H54 (cell line): ENCODE results near the gene KHK.
"Not testable (repeated sequence)": the region's sequence is repeated elsewhere in the genome, so short reads cannot be mapped to it uniquely, and the experiment has no call there.

Experiments used
- DNase-seq: peaks from one replicate; pipeline ENCODE4 v3.0.0; 2011; ENCODE audit warnings: low spot score, mixed read lengths; ENCODE audit not compliant: insufficient read length
- FAIRE-seq: peaks from 3 replicates; lab custom pipeline; 2011; peaks lifted over from hg19 to GRCh38; lab: Jason Lieb, UNC
- POLR2A ChIP-seq: IDR thresholded peaks from 2 replicates; pipeline ENCODE4 v1.6.1; 2011; ENCODE audit warnings: low read depth, mild to moderate bottlenecking, low read length

Gene KHK

GRCh38 chr2:27108221-27108620, 21.6 kb downstream of the KHK start:
- FAIRE-seq (no peak), DNase-seq (no peak)
- no peak for TF ChIP-seq POLR2A

GRCh38 chr2:27109083-27109482, 22.5 kb downstream of the KHK start:
- no peak for TF ChIP-seq POLR2A
- no peak for DNase-seq
- FAIRE-seq = no peak

DNA sequence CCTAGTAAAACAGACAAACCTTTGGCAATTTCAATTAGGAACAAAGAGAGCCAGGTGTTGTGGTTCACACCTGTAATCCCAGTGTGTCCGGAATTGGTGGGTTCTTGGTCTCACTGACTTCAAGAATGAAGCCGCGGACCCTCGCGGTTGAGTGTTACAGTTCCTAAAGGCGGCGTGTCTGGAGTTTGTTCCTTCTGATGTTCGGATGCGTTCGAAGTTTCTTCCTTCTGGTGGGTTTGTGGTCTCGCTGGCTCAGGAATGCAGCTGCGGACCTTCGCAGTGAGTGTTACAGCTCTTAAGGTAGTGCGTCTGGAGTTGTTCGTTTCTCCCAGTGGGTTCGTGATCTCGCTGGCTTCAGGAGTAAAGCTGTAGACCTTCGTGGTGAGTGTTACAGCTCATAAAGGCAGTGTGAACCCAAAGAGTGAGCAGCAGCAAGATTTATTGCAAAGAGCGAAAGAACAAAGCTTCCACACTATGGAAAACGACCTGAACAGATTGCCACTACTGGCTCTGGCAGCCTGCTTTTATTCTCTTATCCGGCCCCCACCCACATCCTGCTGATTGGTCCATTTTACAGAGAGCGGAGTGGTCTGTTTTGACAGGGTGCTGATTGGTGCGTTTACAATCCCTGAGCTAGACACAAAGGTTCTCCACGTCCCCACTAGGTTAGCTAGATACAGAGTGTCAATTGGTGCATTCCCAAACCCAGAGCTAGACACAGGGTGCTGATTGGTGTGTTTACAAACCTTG, 24.2 kb downstream of the KHK start:
- DNase-seq, FAIRE-seq: not testable (repeated sequence)

- FAIRE-seq, DNase-seq: not testable (repeated sequence)
Measured at GRCh38 chr2:27111392-27112078, 25.0 kb downstream of the KHK start.

DNA sequence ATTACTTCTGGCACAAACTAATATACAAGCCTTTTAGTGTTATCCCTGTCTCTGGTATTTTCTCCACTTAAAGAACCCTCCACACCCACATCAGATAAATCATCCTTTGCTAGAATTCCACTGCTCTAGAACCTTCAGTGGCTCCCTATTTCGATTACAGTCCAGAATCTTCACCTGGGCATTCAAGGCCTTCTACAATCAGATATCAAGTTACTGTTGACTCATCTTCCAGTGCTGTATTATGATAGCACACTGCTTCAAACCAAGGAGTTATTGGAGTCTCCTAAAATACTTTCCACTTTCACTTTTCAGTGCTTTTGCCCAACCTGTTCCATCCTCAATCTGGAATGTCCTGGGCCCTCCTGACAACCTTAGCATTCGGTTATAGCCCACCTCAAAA, 28.9 kb downstream of the KHK start:
- FAIRE-seq = no peak
- DNase-seq = no peak
- TF ChIP-seq POLR2A = no peak

- FAIRE-seq = no peak
Measured at GRCh38 chr2:27117995-27118524, 31.5 kb downstream of the KHK start.

DNA sequence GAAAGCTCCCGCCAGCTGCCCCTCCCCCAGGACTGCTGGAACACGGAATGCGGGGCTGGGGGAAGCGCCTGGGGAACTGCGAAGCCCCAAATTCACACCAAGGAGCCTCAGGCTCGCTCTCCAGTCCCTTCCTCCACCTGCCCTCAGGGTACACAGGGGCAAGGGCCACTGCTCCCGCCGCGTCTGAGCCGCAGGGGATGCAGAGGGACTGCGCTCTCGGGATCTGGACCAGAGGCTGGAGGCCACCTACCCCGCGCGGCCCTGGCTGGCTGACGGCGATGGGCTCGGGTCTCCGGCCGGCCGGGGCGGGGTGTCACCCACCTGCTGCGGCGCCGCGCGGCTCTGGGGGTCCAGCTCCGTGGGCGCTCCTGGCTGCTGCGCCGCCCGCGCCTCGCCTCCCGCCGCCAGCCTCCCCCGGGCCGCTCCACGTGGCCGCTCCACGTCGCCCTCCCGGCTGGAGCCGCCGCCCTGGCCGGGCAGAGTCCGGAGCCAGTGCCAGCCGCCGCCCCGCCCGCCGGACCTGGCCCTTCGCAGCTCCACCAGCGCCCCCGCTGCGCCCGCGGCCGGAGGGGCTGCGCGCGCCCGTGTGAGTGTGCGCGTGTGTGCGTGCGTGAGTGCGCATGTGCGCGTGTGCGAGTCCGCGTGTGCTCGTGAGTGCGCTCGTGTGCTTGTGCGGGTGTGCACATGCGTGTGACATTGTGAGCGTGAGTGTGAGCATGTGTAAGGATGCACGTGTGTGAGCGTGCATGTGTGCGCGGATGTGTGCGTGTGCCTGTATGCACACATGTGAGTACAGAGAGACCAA, 32.2 kb downstream of the KHK start, which contains the start of gene CGREF1:
Gene CGREF1 (minus strand): TSS at position 604 of the 805 bp plus-strand sequence. CDS start 14,762 bp downstream, outside the sequence.
- FAIRE-seq = no peak
- no peak for DNase-seq
- TF ChIP-seq POLR2A = no peak

More at GRCh38 chr2:27117995-27118524, 31.5 kb downstream of the KHK start:
- TF ChIP-seq POLR2A = no peak
- no peak for DNase-seq

DNA sequence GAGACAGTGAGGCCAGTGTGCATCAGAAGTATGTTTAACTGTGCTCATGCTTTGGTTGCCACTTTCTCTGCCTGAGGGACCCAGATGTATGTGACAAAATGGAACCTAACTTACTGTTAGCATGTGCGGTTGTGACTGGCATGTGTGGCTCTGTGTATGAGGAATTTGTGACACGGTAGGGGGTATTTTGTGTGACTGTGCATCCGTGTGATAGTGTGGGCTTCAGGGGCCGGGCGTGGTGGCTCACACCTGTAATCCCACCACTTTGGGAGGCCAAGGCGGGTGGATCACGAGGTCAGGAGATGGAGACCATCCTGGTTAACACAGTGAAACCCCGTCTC, 32.7 kb downstream of the KHK start:
- not testable (repeated sequence) for FAIRE-seq, DNase-seq

DNA sequence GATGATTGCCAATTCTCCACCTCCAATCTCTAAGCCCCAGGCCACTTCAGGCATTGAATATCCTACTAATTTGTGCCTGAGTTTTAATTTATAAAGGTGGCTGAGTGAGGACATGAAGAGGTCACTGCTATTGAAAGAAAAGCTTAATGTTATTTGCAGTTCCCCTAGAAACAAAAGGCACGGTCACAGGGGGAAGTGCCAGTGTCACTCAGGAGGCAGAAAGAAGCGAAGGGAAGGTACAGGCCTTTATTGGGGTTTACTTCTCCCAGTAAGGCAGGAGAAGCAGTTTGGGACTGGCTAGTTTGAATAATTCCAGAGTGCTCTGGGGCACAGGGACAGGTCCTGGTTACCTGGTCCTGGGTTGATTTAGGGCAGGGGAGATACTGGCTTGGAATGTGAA, 35.3 kb downstream of the KHK start:
- no peak for TF ChIP-seq POLR2A
- FAIRE-seq (no peak), DNase-seq (no peak)

DNA sequence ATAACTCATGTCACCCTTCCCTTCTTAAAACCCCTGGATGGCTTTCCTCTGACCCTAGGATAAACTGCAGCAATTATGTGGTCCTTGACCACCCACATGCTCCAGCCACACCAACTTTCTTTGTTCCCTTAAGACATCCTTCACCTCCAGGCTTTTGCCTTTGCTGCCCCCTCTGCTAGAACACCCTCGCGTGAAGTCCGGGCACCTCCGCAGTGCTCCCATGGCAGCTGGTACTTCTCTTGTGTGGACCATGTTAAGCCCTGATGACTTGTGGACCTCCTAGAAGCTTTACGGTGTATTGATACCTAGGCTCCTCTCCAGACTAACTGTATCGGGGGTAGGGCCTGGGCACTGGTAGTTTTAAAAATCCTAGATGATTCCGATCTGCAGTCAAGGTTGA, 36.2 kb downstream of the KHK start:
- no peak for TF ChIP-seq POLR2A
- DNase-seq (no peak), FAIRE-seq (no peak)

DNA sequence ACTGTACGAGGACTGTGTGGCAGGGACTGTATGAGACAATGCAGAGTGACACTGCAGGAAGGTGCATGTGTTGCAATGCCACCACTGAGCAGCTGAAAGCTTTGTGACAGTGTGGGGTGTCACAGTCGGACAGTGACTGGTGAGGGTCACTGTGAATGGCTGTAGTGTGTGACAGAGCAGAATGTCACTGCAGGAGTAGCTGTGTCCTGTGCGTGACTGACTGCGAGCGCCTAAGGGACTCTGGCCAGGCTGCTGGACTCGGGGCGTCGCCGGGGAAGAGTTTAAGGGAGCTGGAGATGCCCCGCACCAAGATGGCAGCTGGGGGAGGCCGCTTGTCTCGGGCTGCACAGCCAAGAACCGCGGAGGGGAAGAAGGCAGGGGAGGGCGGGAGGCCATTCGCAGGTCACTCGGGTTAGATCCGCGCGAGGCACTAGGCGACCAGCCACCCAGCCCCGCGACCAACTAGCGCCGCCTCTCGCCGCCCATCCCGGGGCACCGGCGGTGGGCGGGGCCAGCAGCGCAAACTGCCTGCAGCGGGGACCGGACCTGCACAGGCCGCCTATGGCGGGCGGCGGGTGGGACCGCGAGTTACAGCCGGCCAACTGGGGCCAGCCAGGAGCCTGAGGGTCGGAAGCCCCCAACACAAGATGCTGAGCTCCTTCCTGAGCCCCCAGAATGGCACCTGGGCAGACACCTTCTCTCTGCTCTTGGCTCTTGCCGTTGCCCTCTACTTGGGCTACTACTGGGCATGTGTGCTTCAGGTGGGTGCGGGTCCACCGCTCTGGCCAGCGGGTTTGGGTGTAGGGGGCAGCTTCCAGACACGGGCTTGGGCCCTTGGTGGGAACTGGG, 37.0 kb downstream of the KHK start, which contains the start of gene ABHD1:
Gene ABHD1 (plus strand): TSS at position 514 of the 849 bp plus-strand sequence. CDS start 134 bp downstream, at position 648.
- DNase-seq (peak; percentile 67), FAIRE-seq (no peak)
- TF ChIP-seq POLR2A = peak; percentile 49; the same call in 1 of the 2 replicates

GRCh38 chr2:27125104-27125503, 38.5 kb downstream of the KHK start:
- no peak for DNase-seq
- FAIRE-seq = no peak
- TF ChIP-seq POLR2A = no peak

GRCh38 chr2:27126252-27126710, 39.7 kb downstream of the KHK start:
- DNase-seq (no peak), FAIRE-seq (no peak)
- no peak for TF ChIP-seq POLR2A
